BJ (cell line): Measurements from ENCODE around the gene PRTN3. TPM values are rescaled to one million over a fixed set of nuclear protein-coding genes. Genes with fewer than 3 reads are reported as not detected.

Source experiments
- CTCF ChIA-PET: fragments of 350-600 bp; formaldehyde crosslinking; extraction: SDS; loops from one replicate; lab custom pipeline; 2021; ENCODE audit warnings: antibody characterized with exemption, inconsistent platforms; lab: Yijun Ruan, JAX
- POLR2A ChIA-PET: fragments of 300-600 bp; sonication (Branson Sonifier 250); formaldehyde crosslinking; extraction: SDS; loops from one replicate; lab custom pipeline; 2021; ENCODE audit warnings: antibody characterized with exemption; lab: Charles Lee
- DNase-seq: peaks from one replicate; pipeline ENCODE4 v3.0.0-alpha.2; 2011; ENCODE audit warnings: low read depth
- H3K27me3 ChIP-seq: 2 replicates; pipeline ENCODE4 v1.6.0; 2011; ENCODE audit warnings: low read length; ENCODE audit not compliant: control insufficient read depth, insufficient read depth
- H3K36me3 ChIP-seq: 2 replicates; pipeline ENCODE4 v1.5.1; 2011; ENCODE audit warnings: low read length; ENCODE audit not compliant: control insufficient read depth, insufficient read depth
- H3K4me3 ChIP-seq: 2 replicates; pipeline ENCODE4 v1.5.1; 2011; ENCODE audit warnings: low read depth, mild to moderate bottlenecking, control low read depth, low read length
- CTCF ChIP-seq: IDR thresholded peaks from 2 replicates; pipeline ENCODE4 v1.5.1; 2011; ENCODE audit warnings: low read depth, mild to moderate bottlenecking, control low read depth, inconsistent platforms, low read length, moderate library complexity; ENCODE audit not compliant: insufficient read depth
- polyA plus RNA-seq: library from polyadenylated mRNA; depleted of rRNA; stranded (reverse); fragments of >200 nt; gene quantifications from 2 replicates; pipeline ENCODE4 v1.2.3, GENCODE V29; 2011

The PRTN3 gene
- polyA plus RNA-seq, 1 experiment: not detected

DNA sequence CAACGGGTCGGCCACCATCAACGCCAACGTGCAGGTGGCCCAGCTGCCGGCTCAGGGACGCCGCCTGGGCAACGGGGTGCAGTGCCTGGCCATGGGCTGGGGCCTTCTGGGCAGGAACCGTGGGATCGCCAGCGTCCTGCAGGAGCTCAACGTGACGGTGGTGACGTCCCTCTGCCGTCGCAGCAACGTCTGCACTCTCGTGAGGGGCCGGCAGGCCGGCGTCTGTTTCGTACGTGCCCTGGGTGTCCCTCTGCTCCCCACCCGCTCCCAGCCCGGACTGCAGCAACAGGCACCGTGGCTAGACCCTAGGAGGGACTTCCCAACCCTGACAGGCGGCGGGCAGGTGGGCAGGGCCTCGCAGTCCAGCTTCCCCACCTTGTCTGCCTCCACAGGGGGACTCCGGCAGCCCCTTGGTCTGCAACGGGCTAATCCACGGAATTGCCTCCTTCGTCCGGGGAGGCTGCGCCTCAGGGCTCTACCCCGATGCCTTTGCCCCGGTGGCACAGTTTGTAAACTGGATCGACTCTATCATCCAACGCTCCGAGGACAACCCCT, 14.8 kb downstream of the PRTN3 start:
- Histone ChIP-seq H3K27me3 (no peaks in the 10 kb centered on the region), H3K36me3 (no peaks in the 10 kb centered on the region), H3K4me3 (no peak overlapping the region)
- POLR2A ChIA-PET: no interaction called here
- CTCF ChIA-PET: interaction anchor here (0.6 to 1.9 kb wide), 11 partner anchors 10 to 337 kb away, joined by 3 to 12 read pairs (median 3); partner anchors contain the start of genes PRTN3, RNF126 and WDR18
- no peak for DNase-seq
- TF ChIP-seq CTCF: no peak

GRCh38 chr19:858284-858683, 17.5 kb downstream of the PRTN3 start:
- ChIA-PET POLR2A (no interaction called here), CTCF (interaction anchor here (0.6 to 1.5 kb wide), 5 partner anchors 9 to 143 kb away, joined by 3 to 4 read pairs (median 3); no protein-coding TSS in a partner anchor)
- no peak for TF ChIP-seq CTCF
- no peak for DNase-seq
- Histone ChIP-seq H3K27me3 (no peaks in the 10 kb centered on the region), H3K36me3 (no peaks in the 10 kb centered on the region), H3K4me3 (no peak overlapping the region)

GRCh38 chr19:858868-859843, 18.4 kb downstream of the PRTN3 start, which contains the start of gene CFD:
TSS of gene CFD (plus strand) at chr19:859664. CDS start at chr19:859690, 26 bp downstream.
- Histone ChIP-seq H3K4me3 (peak within 1 kb of the TSS; percentile 44), H3K36me3 (no peaks in the 10 kb centered on the region), H3K27me3 (no peaks in the 10 kb centered on the region)
- DNase-seq: no peak
- POLR2A ChIA-PET: no interaction called here
- TF ChIP-seq CTCF: no peak
- CTCF ChIA-PET: interaction anchor here (0.6 to 1.8 kb wide), 9 partner anchors 8 to 142 kb away, joined by 3 to 5 read pairs (median 3); no protein-coding TSS in a partner anchor

- CTCF ChIA-PET: interaction anchor here (0.6 to 1.3 kb wide), 2 partner anchors 91 to 233 kb away, joined by 3 read pairs; no protein-coding TSS in a partner anchor
- no peak for DNase-seq
- TF ChIP-seq CTCF: no peak
- H3K27me3 ChIP-seq: no peaks in the 10 kb centered on the region
- no peaks in the 10 kb centered on the region for H3K36me3 ChIP-seq
- H3K4me3 ChIP-seq: no peak overlapping the region; the same call in 1 of the 2 replicates
- POLR2A ChIA-PET: no interaction called here
Measured at GRCh38 chr19:861141-861755, 20.4 kb downstream of the PRTN3 start.
